ENCODE data around the gene CYP2R1. TPM values are rescaled to one million over a fixed set of nuclear protein-coding genes. Genes with fewer than 3 reads are reported as not detected.
"Not testable (repeated sequence)": the region's sequence is repeated elsewhere in the genome, so short reads cannot be mapped to it uniquely, and the experiment has no call there.

The CYP2R1 gene
- total and polyA plus RNA-seq, 8 donors = 11.5 to 34.8 (median 29.6) TPM

- H3K36me3 ChIP-seq = peaks cover 0 to 36% of the 10 kb centered on the region in 2 donors
- intact Hi-C loops (cut with DNase I) = no loop called here
- no peak for TF ChIP-seq CTCF (IDR thresholded peaks at IDR 0.05)
- no peak overlapping the region for H3K4me3 ChIP-seq
- no peak overlapping the region for H3K27ac ChIP-seq
- H3K27me3 ChIP-seq = no peaks in the 10 kb centered on the region
- DNase-seq = no peak
- no peaks in the 10 kb centered on the region for H3K4me1 ChIP-seq
- ATAC-seq = no peak
- H3K9me3 ChIP-seq = no peaks in the 10 kb centered on the region
These were observed 16.9 kb downstream of the CYP2R1 start for GRCh38 chr11:14875163-14875562.

- intact Hi-C loops (cut with DNase I) = no loop called here
- no peaks in the 10 kb centered on the region for H3K4me1 ChIP-seq
These were observed 18.4 kb downstream of the CYP2R1 start for GRCh38 chr11:14873632-14874031.

GRCh38 chr11:14872032-14872431 lies 20.0 kb downstream of the CYP2R1 start:
- no peak for DNase-seq
- H3K36me3 ChIP-seq = peaks cover 0 to 23% of the 10 kb centered on the region in 2 donors
- no peak for ATAC-seq
- H3K4me1 ChIP-seq = no peaks in the 10 kb centered on the region
- H3K9me3 ChIP-seq = no peaks in the 10 kb centered on the region
- no peak overlapping the region for H3K4me3 ChIP-seq
- TF ChIP-seq CTCF (IDR thresholded peaks at IDR 0.05) = no peak
- H3K27me3 ChIP-seq = no peaks in the 10 kb centered on the region
- no peak overlapping the region for H3K27ac ChIP-seq
- intact Hi-C loops (cut with DNase I) = no loop called here

More at GRCh38 chr11:14873632-14874031, 18.4 kb downstream of the CYP2R1 start:
- DNase-seq = no peak
- no peak for ATAC-seq
- TF ChIP-seq CTCF (IDR thresholded peaks at IDR 0.05) = no peak
- H3K4me3 ChIP-seq = no peak overlapping the region
- H3K36me3 ChIP-seq = peaks cover 0 to 37% of the 10 kb centered on the region in 2 donors
- H3K9me3 ChIP-seq = no peaks in the 10 kb centered on the region
- no peak overlapping the region for H3K27ac ChIP-seq
- H3K27me3 ChIP-seq = no peaks in the 10 kb centered on the region

- intact Hi-C loops (cut with DNase I); ATAC-seq; H3K27me3 ChIP-seq; H3K9me3 ChIP-seq; H3K27ac ChIP-seq; H3K4me1 ChIP-seq; DNase-seq; H3K4me3 ChIP-seq: not testable (repeated sequence)
- H3K36me3 ChIP-seq = peaks cover 0 to 13% of the 10 kb centered on the region in 2 donors
These were observed 28.3 kb downstream of the CYP2R1 start for GRCh38 chr11:14863775-14864174.

GRCh38 chr11:14861680-14862079 lies 30.4 kb downstream of the CYP2R1 start:
- no peak for TF ChIP-seq CTCF (IDR thresholded peaks at IDR 0.05)
- Histone ChIP-seq H3K4me1 (no peaks in the 10 kb centered on the region), H3K36me3 (peaks cover 0 to 10% of the 10 kb centered on the region in 2 donors), H3K27me3 (no peaks in the 10 kb centered on the region), H3K9me3 (peaks cover 0 to 3% of the 10 kb centered on the region in 2 donors), H3K4me3 (no peak overlapping the region), H3K27ac (no peak overlapping the region)
- intact Hi-C loops (cut with DNase I) = no loop called here
- ATAC-seq (peak; percentile 75), DNase-seq (peak in 2 of 4 donors; percentile 34 to 37)

- Histone ChIP-seq H3K4me1 (no peaks in the 10 kb centered on the region), H3K27ac (no peak overlapping the region), H3K4me3 (no peak overlapping the region), H3K36me3 (peaks cover 0 to 10% of the 10 kb centered on the region in 2 donors), H3K9me3 (peaks cover 0 to 3% of the 10 kb centered on the region in 2 donors), H3K27me3 (no peaks in the 10 kb centered on the region)
- intact Hi-C loops (cut with DNase I) = no loop called here
- ATAC-seq (no peak), DNase-seq (no peak)
- TF ChIP-seq CTCF (IDR thresholded peaks at IDR 0.05) = no peak
These were observed 31.5 kb downstream of the CYP2R1 start for GRCh38 chr11:14860511-14860910.
